GM19463 (cell line): ENCODE results near the gene PLEKHF1.

Experiments
- ATAC-seq: cut with Tn5 transposase; IDR thresholded peaks from one replicate; pipeline ENCODE4 v1.9.1; 2021; ENCODE audit warnings: mild to moderate bottlenecking, moderate library complexity; ENCODE audit not compliant: unreplicated experiment

Gene PLEKHF1

DNA sequence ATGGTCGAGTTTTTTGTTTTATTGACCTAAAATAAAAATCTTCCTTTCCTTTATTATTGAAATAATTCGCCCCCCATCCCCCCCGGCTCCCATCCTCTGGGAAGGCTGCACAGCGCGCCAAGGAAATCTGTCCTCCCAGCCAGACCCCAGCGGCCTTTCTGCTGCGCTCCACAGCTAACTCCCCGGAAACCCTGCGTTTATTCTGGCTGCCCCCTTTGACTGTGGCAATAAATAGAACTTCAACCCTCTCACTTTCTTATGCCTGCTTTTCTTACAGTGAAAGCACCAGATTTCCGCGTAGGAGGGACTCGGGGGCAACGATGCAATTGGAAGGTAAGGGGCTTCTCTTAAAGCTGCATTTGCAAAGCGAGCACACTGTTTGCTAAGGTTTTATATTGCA is 59.5 kb downstream of the PLEKHF1 start:
- no peak for ATAC-seq
